D341Med (cell line): ENCODE data around the gene SYVN1.
A peak's percentile ranks its signal among the peaks of the same experiment; 100 is the strongest.
"Not testable (repeated sequence)": the region's sequence is repeated elsewhere in the genome, so short reads cannot be mapped to it uniquely, and the experiment has no call there.

Source experiments
- DNase-seq: peaks from one replicate; pipeline ENCODE4 v3.0.0; 2012; ENCODE audit warnings: low spot score

The SYVN1 gene

GRCh38 chr11:65127473-65128181 is 6.7 kb downstream of the SYVN1 start:
- no peak for DNase-seq

GRCh38 chr11:65126624-65127274 is 7.6 kb downstream of the SYVN1 start:
- DNase-seq: no peak

GRCh38 chr11:65125197-65126056 is 8.9 kb downstream of the SYVN1 start:
- DNase-seq: no peak

- no peak for DNase-seq
These were observed 9.7 kb downstream of the SYVN1 start for GRCh38 chr11:65124480-65125196.

GRCh38 chr11:65121865-65122696 is 12.2 kb downstream of the SYVN1 start, which contains the start of the genes FAU and MRPL49:
Gene FAU (minus strand): TSS chr11:65122134. CDS start chr11:65121813, 321 bp downstream.
Gene MRPL49 (plus strand): TSS chr11:65122321. CDS start chr11:65122347, 26 bp downstream.
- DNase-seq: peak; percentile 96

- DNase-seq: no peak
These were observed 12.9 kb downstream of the SYVN1 start for GRCh38 chr11:65121447-65121864.

DNA sequence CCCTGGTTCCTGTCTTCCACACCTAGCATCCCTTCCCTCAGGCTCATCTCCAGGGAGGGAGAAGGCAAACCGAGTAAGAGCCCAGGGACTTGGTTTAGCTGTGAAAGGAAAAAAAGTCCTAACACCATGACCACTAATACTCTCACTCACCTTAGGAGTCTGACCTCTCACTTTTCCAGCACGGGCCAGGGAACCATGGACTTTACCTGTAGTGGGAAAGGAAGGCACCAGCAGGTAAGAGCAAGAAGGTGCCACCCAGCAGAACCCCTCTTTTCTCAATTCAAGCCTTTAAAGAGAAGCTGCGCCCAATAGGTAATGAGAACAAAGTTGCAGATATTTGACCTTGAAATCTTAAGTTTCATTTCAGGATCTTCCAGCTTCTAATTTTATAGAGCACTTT is 13.5 kb downstream of the SYVN1 start:
- DNase-seq: no peak

DNA sequence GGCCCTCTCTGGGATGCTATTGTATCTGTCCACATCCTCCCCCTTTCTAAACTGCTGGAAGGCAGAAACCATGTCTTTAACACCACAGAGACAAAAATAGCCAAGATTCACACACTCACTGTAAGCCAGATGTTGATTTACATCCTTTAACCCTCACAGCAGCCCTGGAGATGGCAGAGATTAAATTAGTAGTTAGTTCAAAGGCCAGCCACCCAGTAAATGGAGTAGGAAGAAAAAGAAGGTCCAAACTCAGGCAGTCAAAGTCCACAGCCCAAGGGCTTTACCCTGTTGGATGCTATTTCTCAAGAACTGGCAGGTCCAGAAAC is 14.7 kb downstream of the SYVN1 start:
- no peak for DNase-seq

DNA sequence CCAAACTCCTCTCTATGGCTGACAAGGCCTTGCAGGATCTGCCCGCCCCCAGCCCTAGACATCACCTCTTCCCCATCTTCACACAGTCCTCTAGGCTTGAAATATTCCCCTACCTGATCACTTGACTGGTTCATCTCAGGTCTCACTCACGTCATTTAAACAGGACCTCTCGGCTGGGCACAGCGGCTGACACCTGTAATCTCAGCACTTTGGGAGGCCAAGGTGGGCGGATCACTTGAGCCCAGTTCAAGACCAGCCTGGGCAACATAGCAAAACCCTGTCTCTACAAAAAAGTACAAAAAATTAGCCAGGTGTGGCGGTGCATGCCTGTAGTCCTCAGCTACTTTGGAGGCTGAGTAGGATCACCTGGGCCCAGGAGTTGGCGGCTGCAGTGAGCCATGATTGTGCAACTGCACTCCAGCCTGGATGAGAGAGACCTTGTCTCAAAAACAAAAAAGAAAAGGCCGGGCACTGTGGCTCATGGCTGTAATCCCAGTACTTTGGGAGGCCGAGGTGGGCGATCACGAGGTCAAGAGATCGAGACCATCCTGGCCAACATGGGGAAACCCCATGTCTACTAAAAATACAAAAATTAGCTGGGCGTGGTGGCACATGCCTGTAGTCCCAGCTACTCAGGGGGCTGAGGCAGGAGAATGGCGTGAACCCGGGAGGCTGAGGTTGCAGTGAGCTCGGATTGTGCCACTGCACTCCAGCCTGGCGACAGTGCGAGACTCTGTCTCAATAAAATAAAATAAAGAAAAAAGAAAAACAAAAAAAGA is 15.2 kb downstream of the SYVN1 start:
- not testable (repeated sequence) for DNase-seq

DNA sequence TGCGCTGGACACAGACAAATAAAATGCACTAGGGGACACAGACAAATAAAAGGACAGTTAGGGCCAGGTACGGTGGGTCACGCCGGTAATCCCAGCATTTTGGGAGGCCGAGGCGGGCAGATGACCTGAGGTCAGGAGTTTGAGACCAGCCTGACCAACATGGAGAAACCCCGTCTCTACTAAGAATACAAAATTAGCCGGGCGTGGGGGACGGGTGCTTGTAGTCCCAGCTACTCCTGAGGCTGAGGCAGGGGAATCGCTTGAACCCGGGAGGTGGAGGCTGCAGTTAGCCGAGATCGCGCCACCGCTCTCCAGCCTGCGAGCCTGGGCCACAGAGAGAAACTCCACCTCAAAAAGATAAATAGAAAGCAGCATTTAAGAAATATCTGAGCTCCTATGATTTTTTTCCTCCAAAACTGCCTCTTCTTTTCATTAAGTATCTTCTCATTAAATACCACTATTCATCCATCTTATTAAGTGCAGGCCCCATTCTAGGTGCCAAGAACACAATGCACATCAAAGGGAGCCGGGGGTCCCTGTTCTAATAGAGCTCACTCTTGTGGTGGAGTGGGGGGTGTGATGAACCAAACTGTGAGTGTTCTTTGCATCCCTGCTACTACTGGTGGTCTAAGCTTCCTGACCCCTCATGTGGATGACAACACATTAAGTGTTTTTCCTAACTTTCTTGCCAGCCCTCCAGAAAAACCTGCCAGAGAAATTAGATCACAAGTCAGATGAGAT is 16.1 kb downstream of the SYVN1 start:
- DNase-seq: no peak

- peak; percentile 91 for DNase-seq
These were observed 16.9 kb downstream of the SYVN1 start, which contains the start of gene ZNHIT2 for GRCh38 chr11:65117206-65118096. Gene ZNHIT2 (minus strand): TSS chr11:65117701. CDS start chr11:65117653, 48 bp downstream.

DNA sequence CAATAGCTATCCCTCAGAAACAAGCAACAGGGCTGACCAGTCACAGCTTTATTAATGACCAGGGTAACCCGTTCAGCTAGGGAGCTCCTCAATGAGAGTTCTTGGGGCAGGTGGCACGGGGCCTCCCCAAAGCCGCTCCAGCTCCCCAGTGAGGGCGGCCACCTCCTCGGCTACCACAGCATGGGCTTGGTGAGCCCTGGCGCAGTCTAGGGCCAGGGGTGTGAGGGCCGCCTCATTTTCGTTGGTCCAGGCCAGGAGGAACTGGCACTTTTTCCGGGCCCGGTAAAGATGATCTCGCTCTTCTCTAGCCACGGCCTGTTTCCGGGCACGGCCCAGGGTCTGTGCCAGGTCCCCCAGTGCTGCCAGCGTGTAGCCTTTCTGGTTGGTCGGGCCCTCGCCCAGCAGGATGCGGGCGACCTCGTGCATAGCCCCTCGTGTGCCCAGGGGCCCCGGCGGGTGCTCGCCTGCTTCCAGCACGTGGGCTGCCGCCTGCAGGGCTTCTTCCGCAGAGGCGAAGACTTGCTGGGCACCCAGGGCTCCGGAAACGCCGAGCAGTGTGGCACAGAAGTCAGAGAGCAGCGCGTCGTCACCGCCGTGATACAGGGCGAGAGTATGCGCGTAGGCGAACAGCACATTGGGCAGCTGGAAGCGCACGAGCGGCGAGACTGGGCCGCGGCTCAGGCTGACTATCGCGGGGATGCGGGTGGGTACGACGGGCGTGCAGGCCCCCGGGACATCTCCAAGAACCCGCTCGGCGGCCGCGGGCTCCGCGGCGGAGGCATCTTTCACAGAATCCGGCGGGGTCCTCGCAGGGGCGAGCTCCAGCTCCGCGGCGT is 17.7 kb downstream of the SYVN1 start:
- no peak for DNase-seq

GRCh38 chr11:65115361-65116082 is 18.8 kb downstream of the SYVN1 start:
- no peak for DNase-seq

DNA sequence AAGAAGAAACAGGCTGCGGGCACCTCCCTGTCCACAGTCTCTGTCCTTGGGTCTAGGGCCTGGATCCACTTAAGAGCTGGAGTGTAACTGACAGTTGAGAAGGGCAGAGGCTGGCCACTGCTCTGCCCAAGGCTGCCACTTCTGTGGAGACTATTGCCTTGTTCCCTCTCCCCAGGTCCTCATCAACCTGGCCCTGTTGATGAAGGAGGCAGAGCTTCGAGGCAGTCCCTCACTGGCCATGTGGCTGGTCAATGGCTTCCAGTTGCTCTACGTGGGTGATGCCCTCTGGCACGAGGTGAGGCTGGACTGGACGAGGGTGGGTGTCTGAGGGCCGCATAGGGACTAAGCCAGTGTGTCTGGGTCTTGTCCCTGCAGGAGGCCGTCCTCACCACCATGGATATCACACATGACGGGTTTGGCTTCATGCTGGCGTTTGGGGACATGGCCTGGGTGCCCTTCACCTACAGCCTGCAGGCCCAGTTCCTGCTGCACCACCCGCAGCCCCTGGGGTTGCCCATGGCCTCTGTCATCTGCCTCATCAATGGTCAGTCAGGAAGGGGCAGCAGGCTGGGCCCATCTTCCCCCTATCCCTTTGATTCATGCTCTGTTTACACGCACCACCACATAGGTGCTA is 19.7 kb downstream of the SYVN1 start:
- no peak for DNase-seq

DNA sequence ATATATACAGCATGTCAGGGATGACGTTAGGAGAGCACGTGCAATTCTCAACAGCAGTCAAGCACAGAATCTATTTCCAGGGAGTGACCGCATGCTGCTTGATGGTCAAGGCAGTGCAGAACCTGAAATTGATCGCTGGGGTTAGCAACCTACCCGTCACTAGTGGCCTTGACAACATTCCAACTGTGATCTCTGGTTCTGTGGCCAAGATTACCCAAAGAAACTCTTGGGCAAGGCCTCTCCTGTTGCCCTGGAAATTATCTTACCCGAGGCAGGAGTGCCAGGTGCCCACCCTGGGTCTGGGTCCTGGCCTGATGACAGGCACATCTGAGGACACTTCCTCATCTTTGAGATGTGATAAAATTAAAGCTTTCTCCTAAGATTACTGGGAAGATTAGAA is 20.5 kb downstream of the SYVN1 start:
- DNase-seq: no peak

- no peak for DNase-seq
These were observed 21.0 kb downstream of the SYVN1 start for GRCh38 chr11:65113361-65113756.
